ENCODE results near the gene RERE.

GRCh38 chr1:8603220-8603616 lies 214.2 kb downstream of the RERE start:
- TF ChIP-seq RCOR1 (IDR thresholded peaks at IDR 0.05; ENCODE audit: low read length), result no peak
- no peak for TF ChIP-seq PBX3 (IDR thresholded peaks at IDR 0.05)
- no peak for TF ChIP-seq EP300 (IDR thresholded peaks at IDR 0.05; ENCODE audit: borderline replicate concordance in 1 of 2, low read depth in 1 of 2, low read length in 1 of 2)
- no peak for TF ChIP-seq TAF1 (IDR thresholded peaks at IDR 0.05; ENCODE audit: borderline replicate concordance, low read depth, low read length)
- TF ChIP-seq CTCF (IDR thresholded peaks at IDR 0.05), result no peak
- no peak for TF ChIP-seq RFX5 (IDR thresholded peaks at IDR 0.05; ENCODE audit: low read length)
- no peak for TF ChIP-seq YY1 (IDR thresholded peaks at IDR 0.05; ENCODE audit: low read depth)
- TF ChIP-seq TCF12 (IDR thresholded peaks at IDR 0.05), result no peak
- no peak for TF ChIP-seq MXI1 (IDR thresholded peaks at IDR 0.05; ENCODE audit: low read depth, low read length)
- TF ChIP-seq REST (IDR thresholded peaks at IDR 0.05; ENCODE audit: low read depth, low read length), result no peak
- TF ChIP-seq USF1 (IDR thresholded peaks at IDR 0.05; ENCODE audit: borderline replicate concordance, low read depth), result no peak
- TF ChIP-seq MAX (IDR thresholded peaks at IDR 0.05; ENCODE audit: low read depth), result no peak

Measured in SK-N-SH (cell line).